ENCODE measurements around the gene PNO1.

PNO1 gene

GRCh38 chr2:68177541-68177940, 19.9 kb downstream of the PNO1 start:
- H3K4ac ChIP-seq (ENCODE audit: low read depth, low read length), result no peak overlapping the region
- no peak overlapping the region for H4K8ac ChIP-seq (ENCODE audit: low read depth, low read length)
- no peak overlapping the region for H3K9ac ChIP-seq (ENCODE audit: low read length)
- no peaks in the 10 kb centered on the region for H3K27me3 ChIP-seq (ENCODE audit: insufficient read depth, low read length)
- H2AFZ ChIP-seq (ENCODE audit: insufficient read depth, low read length, poor library complexity), result no peak overlapping the region
- no peak overlapping the region for H2BK120ac ChIP-seq (ENCODE audit: insufficient read depth, low read length, poor library complexity)
- H3K4me1 ChIP-seq (ENCODE audit: control insufficient read depth in 1 of 2, insufficient read depth in 2 of 2, low read length in 2 of 2), result no peaks in the 10 kb centered on the region
- no peak overlapping the region for H4K91ac ChIP-seq (ENCODE audit: low read depth, low read length)
- WGBS (ENCODE audit: extremely low coverage, insufficient coverage, insufficient read length), result no CpG with 5 or more reads among the region's 2 CpGs
- H2BK5ac ChIP-seq (ENCODE audit: low read depth, low read length, poor library complexity), result no peak overlapping the region
- peaks cover 8 to 11% of the 10 kb centered on the region in 2 experiments for H3K36me3 ChIP-seq (ENCODE audit: control insufficient read depth in 1 of 2, insufficient read depth in 2 of 2, low read length in 2 of 2)
- no peak overlapping the region for H3K23ac ChIP-seq (ENCODE audit: low read length)
- H3K14ac ChIP-seq (ENCODE audit: low read length), result no peak overlapping the region
- H4K12ac ChIP-seq (ENCODE audit: low read depth, low read length), result no peak overlapping the region
- H2BK12ac ChIP-seq (ENCODE audit: low read length), result no peak overlapping the region
- no peak overlapping the region for H3K4me3 ChIP-seq (ENCODE audit: low read depth, low read length)
- H3K79me2 ChIP-seq (ENCODE audit: control insufficient read depth, insufficient read depth, low read length, poor library complexity), result no peaks in the 10 kb centered on the region
- H3K27ac ChIP-seq (ENCODE audit: low read depth, low read length), result no peak overlapping the region
- no peaks in the 10 kb centered on the region for H3K9me3 ChIP-seq (ENCODE audit: insufficient read depth, low read depth, low read length)
- H3K4me2 ChIP-seq (ENCODE audit: low read length), result no peak overlapping the region
- H2AK5ac ChIP-seq (ENCODE audit: low read length), result no peak overlapping the region
- DNase-seq, result no peak
- no peak overlapping the region for H3K18ac ChIP-seq (ENCODE audit: low read length)
- no peaks in the 10 kb centered on the region for H3K79me1 ChIP-seq (ENCODE audit: low read length)

- H3K4me2 ChIP-seq (ENCODE audit: low read length), result no peak overlapping the region
- WGBS (ENCODE audit: extremely low coverage, insufficient coverage, insufficient read length), result no CpG with 5 or more reads among the region's 3 CpGs
- no peak overlapping the region for H2AFZ ChIP-seq (ENCODE audit: insufficient read depth, low read length, poor library complexity)
- no peaks in the 10 kb centered on the region for H3K9me3 ChIP-seq (ENCODE audit: insufficient read depth, low read depth, low read length)
- no peak overlapping the region for H4K8ac ChIP-seq (ENCODE audit: low read depth, low read length)
- no peak overlapping the region for H3K27ac ChIP-seq (ENCODE audit: low read depth, low read length)
- no peak overlapping the region for H2BK12ac ChIP-seq (ENCODE audit: low read length)
- no peaks in the 10 kb centered on the region for H3K4me1 ChIP-seq (ENCODE audit: control insufficient read depth in 1 of 2, insufficient read depth in 2 of 2, low read length in 2 of 2)
- DNase-seq, result no peak
- H3K79me1 ChIP-seq (ENCODE audit: low read length), result no peaks in the 10 kb centered on the region
- no peak overlapping the region for H2BK5ac ChIP-seq (ENCODE audit: low read depth, low read length, poor library complexity)
- H3K18ac ChIP-seq (ENCODE audit: low read length), result no peak overlapping the region
- peaks cover 8 to 13% of the 10 kb centered on the region in 2 experiments for H3K36me3 ChIP-seq (ENCODE audit: control insufficient read depth in 1 of 2, insufficient read depth in 2 of 2, low read length in 2 of 2)
- no peaks in the 10 kb centered on the region for H3K27me3 ChIP-seq (ENCODE audit: insufficient read depth, low read length)
- H4K91ac ChIP-seq (ENCODE audit: low read depth, low read length), result no peak overlapping the region
- no peak overlapping the region for H3K4ac ChIP-seq (ENCODE audit: low read depth, low read length)
- H3K23ac ChIP-seq (ENCODE audit: low read length), result no peak overlapping the region
- H3K14ac ChIP-seq (ENCODE audit: low read length), result no peak overlapping the region
- H3K9ac ChIP-seq (ENCODE audit: low read length), result no peak overlapping the region
- no peak overlapping the region for H4K12ac ChIP-seq (ENCODE audit: low read depth, low read length)
- H2AK5ac ChIP-seq (ENCODE audit: low read length), result no peak overlapping the region
- no peaks in the 10 kb centered on the region for H3K79me2 ChIP-seq (ENCODE audit: control insufficient read depth, insufficient read depth, low read length, poor library complexity)
- no peak overlapping the region for H3K4me3 ChIP-seq (ENCODE audit: low read depth, low read length)
- no peak overlapping the region for H2BK120ac ChIP-seq (ENCODE audit: insufficient read depth, low read length, poor library complexity)
These were observed 20.7 kb downstream of the PNO1 start for GRCh38 chr2:68178432-68178831.

GRCh38 chr2:68178954-68179627, 21.4 kb downstream of the PNO1 start:
- Histone ChIP-seq H3K79me2 (ENCODE audit: control insufficient read depth, insufficient read depth, low read length, poor library complexity) (no peaks in the 10 kb centered on the region), H3K4me1 (ENCODE audit: control insufficient read depth in 1 of 2, insufficient read depth in 2 of 2, low read length in 2 of 2) (no peaks in the 10 kb centered on the region), H3K27ac (ENCODE audit: low read depth, low read length) (no peak overlapping the region), H2BK120ac (ENCODE audit: insufficient read depth, low read length, poor library complexity) (no peak overlapping the region), H4K8ac (ENCODE audit: low read depth, low read length) (no peak overlapping the region), H2AK5ac (ENCODE audit: low read length) (no peak overlapping the region), H2BK12ac (ENCODE audit: low read length) (no peak overlapping the region), H3K4me3 (ENCODE audit: low read depth, low read length) (no peak overlapping the region), H3K18ac (ENCODE audit: low read length) (no peak overlapping the region), H3K23ac (ENCODE audit: low read length) (no peak overlapping the region), H3K27me3 (ENCODE audit: insufficient read depth, low read length) (no peaks in the 10 kb centered on the region), H3K4me2 (ENCODE audit: low read length) (no peak overlapping the region), H4K91ac (ENCODE audit: low read depth, low read length) (no peak overlapping the region), H3K4ac (ENCODE audit: low read depth, low read length) (no peak overlapping the region), H3K36me3 (ENCODE audit: control insufficient read depth in 1 of 2, insufficient read depth in 2 of 2, low read length in 2 of 2) (peaks cover 6 to 13% of the 10 kb centered on the region in 2 experiments), H3K9me3 (ENCODE audit: insufficient read depth, low read depth, low read length) (no peaks in the 10 kb centered on the region), H2AFZ (ENCODE audit: insufficient read depth, low read length, poor library complexity) (no peak overlapping the region), H3K79me1 (ENCODE audit: low read length) (no peaks in the 10 kb centered on the region), H3K9ac (ENCODE audit: low read length) (no peak overlapping the region), H4K12ac (ENCODE audit: low read depth, low read length) (no peak overlapping the region), H3K14ac (ENCODE audit: low read length) (no peak overlapping the region), H2BK5ac (ENCODE audit: low read depth, low read length, poor library complexity) (no peak overlapping the region)
- no CpG with 5 or more reads among the region's 4 CpGs for WGBS (ENCODE audit: extremely low coverage, insufficient coverage, insufficient read length)
- no peak for DNase-seq

GRCh38 chr2:68182902-68183301, 25.2 kb downstream of the PNO1 start:
- Histone ChIP-seq H2AK5ac (ENCODE audit: low read length) (no peak overlapping the region), H4K91ac (ENCODE audit: low read depth, low read length) (no peak overlapping the region), H3K4me1 (ENCODE audit: control insufficient read depth in 1 of 2, insufficient read depth in 2 of 2, low read length in 2 of 2) (no peaks in the 10 kb centered on the region), H4K8ac (ENCODE audit: low read depth, low read length) (no peak overlapping the region), H3K4me3 (ENCODE audit: low read depth, low read length) (no peak overlapping the region), H3K36me3 (ENCODE audit: control insufficient read depth in 1 of 2, insufficient read depth in 2 of 2, low read length in 2 of 2) (peaks cover 0 to 10% of the 10 kb centered on the region in 2 experiments), H3K79me2 (ENCODE audit: control insufficient read depth, insufficient read depth, low read length, poor library complexity) (no peaks in the 10 kb centered on the region), H3K27ac (ENCODE audit: low read depth, low read length) (no peak overlapping the region), H2BK12ac (ENCODE audit: low read length) (no peak overlapping the region), H3K18ac (ENCODE audit: low read length) (no peak overlapping the region), H4K12ac (ENCODE audit: low read depth, low read length) (no peak overlapping the region), H3K79me1 (ENCODE audit: low read length) (no peaks in the 10 kb centered on the region), H3K9me3 (ENCODE audit: insufficient read depth, low read depth, low read length) (no peaks in the 10 kb centered on the region), H3K27me3 (ENCODE audit: insufficient read depth, low read length) (no peaks in the 10 kb centered on the region), H2BK120ac (ENCODE audit: insufficient read depth, low read length, poor library complexity) (no peak overlapping the region), H3K4ac (ENCODE audit: low read depth, low read length) (no peak overlapping the region), H2AFZ (ENCODE audit: insufficient read depth, low read length, poor library complexity) (no peak overlapping the region), H3K4me2 (ENCODE audit: low read length) (no peak overlapping the region), H3K14ac (ENCODE audit: low read length) (no peak overlapping the region), H3K9ac (ENCODE audit: low read length) (no peak overlapping the region), H3K23ac (ENCODE audit: low read length) (no peak overlapping the region), H2BK5ac (ENCODE audit: low read depth, low read length, poor library complexity) (no peak overlapping the region)
- no peak for DNase-seq
- no CpG with 5 or more reads among the region's 1 CpG for WGBS (ENCODE audit: extremely low coverage, insufficient coverage, insufficient read length)
